ENCODE results near the gene DNAH8. TPM values are rescaled to one million over a fixed set of nuclear protein-coding genes. Genes with fewer than 3 reads are reported as not detected.

The DNAH8 gene
- total and polyA plus RNA-seq, 2 donors (not counting 3 experiments of a cell fraction or from before 2014, with no cell fraction given): 0.29 to 0.61 TPM

- FAIRE-seq (no peak), DNase-seq (ENCODE audit: low read depth, low spot score) (no peak)
- H3K27ac ChIP-seq (ENCODE audit: insufficient read depth, low read depth, low read length): no peak overlapping the region
- H3K9me1 ChIP-seq (replicated peaks; ENCODE audit: control insufficient read depth, extremely low read depth, insufficient read depth, low read length): no peaks in the 10 kb centered on the region
- peaks cover 4% of the 10 kb centered on the region for H3K4me1 ChIP-seq (ENCODE audit: control insufficient read depth, extremely low read depth, insufficient read depth, low read length)
- no peak overlapping the region for H3K4me3 ChIP-seq (replicated peaks in 1 of 3; ENCODE audit: insufficient read depth in 1 of 3, low read depth in 1 of 3, low read length in 3 of 3)
- H3K4me2 ChIP-seq (ENCODE audit: insufficient read depth, low read length): no peak overlapping the region
- ChIA-PET CTCF (interaction anchor here (1.2 kb wide), 2 partner anchors 54 to 552 kb away, joined by 3 read pairs; no protein-coding TSS in a partner anchor), POLR2A (no interaction called here)
- BruUV-seq (replicated peaks): no TSS peak
- TF ChIP-seq MAX (IDR thresholded peaks at IDR 0.05; ENCODE audit: insufficient read depth, insufficient read length): no peak
- dilution Hi-C loops (cut with MboI; ENCODE audit: extremely low pct_ligation_motif_present, low sequenced_read_pairs) (no loop called here), intact Hi-C loops (cut with micrococcal nuclease) (no loop called here)
- H4K20me1 ChIP-seq (replicated peaks; ENCODE audit: control insufficient read depth, extremely low read depth, insufficient read depth, low read length): no peaks in the 10 kb centered on the region
- H3K36me3 ChIP-seq (ENCODE audit: control insufficient read depth in 2 of 2, extremely low read depth in 1 of 2, insufficient read depth in 2 of 2, low read length in 2 of 2): no peaks in the 10 kb centered on the region
- H3K9ac ChIP-seq (replicated peaks; ENCODE audit: extremely low read depth, insufficient read depth, low read length): no peak overlapping the region
- H3K9me3 ChIP-seq (replicated peaks; ENCODE audit: control insufficient read depth, insufficient read depth, low read length): no peaks in the 10 kb centered on the region
- no peaks in the 10 kb centered on the region for H3K79me2 ChIP-seq (ENCODE audit: control insufficient read depth, insufficient read depth, low read length)
- H3K27me3 ChIP-seq (ENCODE audit: control insufficient read depth in 2 of 2, insufficient read depth in 2 of 2, low read length in 2 of 2): no peaks in the 10 kb centered on the region
- H2AFZ ChIP-seq (ENCODE audit: low read depth, low read length): no peak overlapping the region
Observed at GRCh38 chr6:38750968-38751615, 36.0 kb downstream of the DNAH8 start.

- Histone ChIP-seq H3K9ac (replicated peaks; ENCODE audit: extremely low read depth, insufficient read depth, low read length) (no peak overlapping the region), H3K27ac (ENCODE audit: insufficient read depth, low read depth, low read length) (no peak overlapping the region), H3K9me3 (replicated peaks; ENCODE audit: control insufficient read depth, insufficient read depth, low read length) (no peaks in the 10 kb centered on the region), H3K36me3 (ENCODE audit: control insufficient read depth in 2 of 2, extremely low read depth in 1 of 2, insufficient read depth in 2 of 2, low read length in 2 of 2) (no peaks in the 10 kb centered on the region), H3K27me3 (ENCODE audit: control insufficient read depth in 2 of 2, insufficient read depth in 2 of 2, low read length in 2 of 2) (no peaks in the 10 kb centered on the region), H2AFZ (ENCODE audit: low read depth, low read length) (no peak overlapping the region), H3K4me1 (ENCODE audit: control insufficient read depth, extremely low read depth, insufficient read depth, low read length) (peaks cover 5% of the 10 kb centered on the region), H3K4me3 (replicated peaks in 1 of 3; ENCODE audit: insufficient read depth in 1 of 3, low read depth in 1 of 3, low read length in 3 of 3) (no peak overlapping the region), H3K79me2 (ENCODE audit: control insufficient read depth, insufficient read depth, low read length) (no peaks in the 10 kb centered on the region), H3K9me1 (replicated peaks; ENCODE audit: control insufficient read depth, extremely low read depth, insufficient read depth, low read length) (no peaks in the 10 kb centered on the region), H3K4me2 (ENCODE audit: insufficient read depth, low read length) (no peak overlapping the region), H4K20me1 (replicated peaks; ENCODE audit: control insufficient read depth, extremely low read depth, insufficient read depth, low read length) (no peaks in the 10 kb centered on the region)
- TF ChIP-seq EZH2 (IDR thresholded peaks at IDR 0.05; ENCODE audit: borderline replicate concordance, low read depth, low read length, severe bottlenecking) (no peak), FOS (IDR thresholded peaks at IDR 0.05; ENCODE audit: borderline replicate concordance, insufficient read depth, low read length) (no peak), POLR2AphosphoS5 (IDR thresholded peaks at IDR 0.05; ENCODE audit: insufficient read depth, low read depth, low read length) (no peak), JUN (IDR thresholded peaks at IDR 0.05; ENCODE audit: borderline replicate concordance, insufficient read depth, insufficient read length, low read depth) (no peak), MAX (IDR thresholded peaks at IDR 0.05; ENCODE audit: insufficient read depth, insufficient read length) (no peak), CTCF (IDR thresholded peaks at IDR 0.05; ENCODE audit: extremely low read depth in 1 of 2, insufficient read depth in 1 of 2, low read depth in 1 of 2, low read length in 2 of 2) (no peak), POLR2A (IDR thresholded peaks at IDR 0.05; ENCODE audit: low read depth, low read length) (no peak), GATA2 (IDR thresholded peaks at IDR 0.05; ENCODE audit: insufficient read depth, insufficient read length, low read depth, low read length) (no peak), MYC (IDR thresholded peaks at IDR 0.05; ENCODE audit: low read depth, low read length) (no peak)
- POLR2A ChIA-PET: no interaction called here
- DNase-seq (ENCODE audit: low read depth, low spot score): no peak
- no TSS peak for BruUV-seq (replicated peaks)
- CTCF ChIA-PET: interaction anchor here (1.6 to 1.9 kb wide), 2 partner anchors 20 to 42 kb away, joined by 4 to 6 read pairs; no protein-coding TSS in a partner anchor
- dilution Hi-C loops (cut with MboI; ENCODE audit: extremely low pct_ligation_motif_present, low sequenced_read_pairs): no loop called here
- intact Hi-C loops (cut with micrococcal nuclease): no loop called here
- no peak for FAIRE-seq
Observed at GRCh38 chr6:38753707-38754106, 38.6 kb downstream of the DNAH8 start.
